ENCODE results near the gene CD274.

DNA sequence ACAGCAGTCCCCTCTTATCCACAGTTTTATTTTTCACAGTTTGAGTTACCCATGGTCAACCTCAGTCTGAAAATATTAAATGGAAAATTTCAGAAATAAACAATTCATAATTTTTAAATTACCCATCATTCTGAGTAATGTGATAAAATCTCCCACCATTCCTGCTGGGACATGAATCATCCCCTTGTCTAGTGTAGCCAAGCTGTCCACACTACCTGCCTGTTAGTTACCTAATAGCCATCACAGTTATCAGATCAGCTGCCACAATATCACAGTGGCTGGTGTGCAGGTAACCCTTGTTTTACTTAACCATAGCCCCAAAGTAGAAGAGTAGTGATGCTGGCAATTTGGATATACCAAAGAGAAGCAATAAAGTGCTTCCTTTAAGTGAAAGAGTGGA, 23.3 kb upstream of the CD274 start:
- TF ChIP-seq SPI1 (IDR thresholded peaks at IDR 0.05; ENCODE audit: borderline replicate concordance, low read depth) (no peak), CTCF (IDR thresholded peaks at IDR 0.05; ENCODE audit: insufficient read depth, low read length) (no peak), REST (IDR thresholded peaks at IDR 0.05; ENCODE audit: insufficient replicate concordance, low read depth) (no peak), POLR2AphosphoS5 (IDR thresholded peaks at IDR 0.05; ENCODE audit: low read depth) (no peak), GABPA (IDR thresholded peaks at IDR 0.05; ENCODE audit: low read depth) (no peak)

Measured in HL-60 (cell line).